Testis (tissue), 2 donors: ENCODE results near the gene MEGF11.

Experiments
- CTCF ChIP-seq, 3 experiments: fragments of 450-650 bp in 2 of 3; fragments of 200-600 bp in 1 of 3; sonication (generic) in 1 of 3; IDR thresholded peaks; one replicate each; pipeline ENCODE4 v1.5.1; 2016 to 2019; ENCODE audit warnings: antibody characterized with exemption in 3 of 3, mild to moderate bottlenecking in 2 of 3, moderate library complexity in 1 of 3
- POLR2A ChIP-seq: fragments of 450-650 bp; IDR thresholded peaks from one replicate; pipeline ENCODE4 v1.6.1; 2017; ENCODE audit warnings: antibody characterized with exemption, mild to moderate bottlenecking, moderate library complexity

DNA sequence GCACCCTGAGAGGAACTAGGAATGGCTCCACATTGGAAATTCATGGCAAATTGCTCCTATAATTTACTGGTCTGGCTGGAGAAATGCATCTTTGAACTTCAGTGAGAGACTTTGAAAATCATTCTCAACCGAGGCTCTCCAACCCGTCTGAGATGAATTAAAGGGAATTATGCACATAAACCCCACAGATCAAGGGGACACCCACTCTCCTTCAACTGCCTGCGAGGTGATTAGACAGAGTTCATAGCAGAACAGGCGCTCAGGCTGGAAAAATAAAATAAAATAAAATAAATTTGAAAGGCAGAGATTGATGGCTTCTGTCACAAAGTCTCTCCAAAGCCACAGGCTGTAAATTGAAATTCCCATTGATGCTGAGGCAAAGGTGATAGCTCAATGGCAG is 37.7 kb downstream of the MEGF11 start:
- TF ChIP-seq POLR2A (no peak), CTCF (IDR thresholded peaks at IDR 0.05) (no peak)
